Right lobe of liver (tissue), 4 donors: ENCODE measurements around the gene KLF13.

ENCODE experiments used
- POLR2A ChIP-seq: fragments of 450-650 bp; IDR thresholded peaks from one replicate; pipeline ENCODE4 v1.6.1; 2017; ENCODE audit warnings: antibody characterized with exemption, mild to moderate bottlenecking
- TF ChIP-seq, protein P1 (sequence below), 4 donors: fragments of 200-600 bp in 3 of 4; fragments of 450-650 bp in 1 of 4; IDR thresholded peaks; one replicate each; pipeline versions ENCODE4 v1.5.1 to v1.8.0; 2016 to 2022; ENCODE audit warnings: antibody characterized with exemption in 4 of 4, mild to moderate bottlenecking in 2 of 4
- donor health status: DM: no; HTN: no; CAD: no.
- donor health status: DM: no; HTN: no; CAD: no.
- donor health status: DM: no; HTN: yes; CAD: no.

DNA sequence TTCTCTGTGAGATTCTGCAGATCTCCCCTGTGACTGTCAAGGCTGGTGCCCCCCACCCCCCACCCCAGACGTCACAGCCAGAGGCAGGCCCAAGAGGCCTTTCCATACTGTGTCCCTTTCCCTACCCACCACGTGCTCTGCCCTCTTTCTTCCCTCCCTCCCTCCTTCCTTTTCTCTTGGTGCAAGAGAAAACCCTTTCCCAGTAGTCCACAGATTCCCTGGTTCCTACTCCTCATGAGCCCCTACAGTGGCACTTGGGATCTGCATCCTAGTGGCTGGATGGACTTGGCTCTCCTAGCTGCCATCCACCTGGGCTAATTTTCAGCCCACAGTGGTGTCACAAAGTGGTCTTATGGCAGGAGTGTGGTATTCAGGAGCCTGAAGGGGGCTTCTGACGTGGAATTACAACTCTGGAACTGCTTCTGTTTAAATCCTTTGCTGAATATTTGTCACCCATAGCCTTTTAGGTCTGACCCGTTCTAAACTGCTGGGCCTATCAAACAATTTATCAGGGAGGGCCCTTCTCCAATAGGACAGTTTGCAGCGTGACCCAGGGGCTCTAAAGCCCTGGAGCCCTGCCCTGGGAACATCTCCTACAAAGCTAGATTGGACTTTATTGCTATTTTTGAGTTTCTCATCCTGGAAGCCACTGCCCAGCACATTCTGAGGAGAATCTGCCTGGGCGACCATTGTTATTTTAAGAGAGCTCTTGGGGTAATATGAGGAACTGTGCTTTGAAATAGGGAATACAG, 35.3 kb downstream of the KLF13 start:
- no peak for TF ChIP-seq POLR2A
- TF ChIP-seq, protein P1, sequence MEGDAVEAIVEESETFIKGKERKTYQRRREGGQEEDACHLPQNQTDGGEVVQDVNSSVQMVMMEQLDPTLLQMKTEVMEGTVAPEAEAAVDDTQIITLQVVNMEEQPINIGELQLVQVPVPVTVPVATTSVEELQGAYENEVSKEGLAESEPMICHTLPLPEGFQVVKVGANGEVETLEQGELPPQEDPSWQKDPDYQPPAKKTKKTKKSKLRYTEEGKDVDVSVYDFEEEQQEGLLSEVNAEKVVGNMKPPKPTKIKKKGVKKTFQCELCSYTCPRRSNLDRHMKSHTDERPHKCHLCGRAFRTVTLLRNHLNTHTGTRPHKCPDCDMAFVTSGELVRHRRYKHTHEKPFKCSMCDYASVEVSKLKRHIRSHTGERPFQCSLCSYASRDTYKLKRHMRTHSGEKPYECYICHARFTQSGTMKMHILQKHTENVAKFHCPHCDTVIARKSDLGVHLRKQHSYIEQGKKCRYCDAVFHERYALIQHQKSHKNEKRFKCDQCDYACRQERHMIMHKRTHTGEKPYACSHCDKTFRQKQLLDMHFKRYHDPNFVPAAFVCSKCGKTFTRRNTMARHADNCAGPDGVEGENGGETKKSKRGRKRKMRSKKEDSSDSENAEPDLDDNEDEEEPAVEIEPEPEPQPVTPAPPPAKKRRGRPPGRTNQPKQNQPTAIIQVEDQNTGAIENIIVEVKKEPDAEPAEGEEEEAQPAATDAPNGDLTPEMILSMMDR (IDR thresholded peaks at IDR 0.05) = no peak
